Occipital lobe (tissue), 2 donors: ENCODE measurements around the gene GALNT12. TPM values are rescaled to one million over a fixed set of nuclear protein-coding genes. Genes with fewer than 3 reads are reported as not detected.

Experiments used
- DNase-seq: peaks from one replicate; lab custom pipeline; 2025; lab: John Stamatoyannopoulos, UW
- total RNA-seq: library from RNA; depleted of rRNA; stranded (reverse); fragments of >200 nt; gene quantifications from one replicate; pipeline ENCODE4 v1.2.3, GENCODE V29; 2014

GALNT12 gene
- total RNA-seq, 1 donor from 2014 or later = 1.2 TPM

DNA sequence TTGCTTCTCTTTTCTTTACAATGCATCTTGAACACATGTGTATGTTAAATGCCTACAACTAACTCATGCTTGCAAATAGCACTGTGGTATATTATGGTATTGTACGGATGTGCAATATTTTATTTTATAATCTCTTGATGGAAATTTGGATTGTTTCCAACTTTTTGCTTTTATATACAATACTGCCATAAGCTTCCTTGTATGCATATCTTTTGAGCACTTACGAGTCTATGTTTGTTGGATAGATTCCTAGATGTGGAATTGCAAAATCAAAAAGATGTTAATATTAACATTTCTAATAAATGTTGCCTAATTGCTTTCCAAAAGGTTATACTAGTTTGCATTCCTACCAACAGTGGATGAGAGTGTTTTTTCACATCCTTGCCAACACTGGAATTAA, 3.4 kb upstream of the GALNT12 start:
- DNase-seq = no peak

DNA sequence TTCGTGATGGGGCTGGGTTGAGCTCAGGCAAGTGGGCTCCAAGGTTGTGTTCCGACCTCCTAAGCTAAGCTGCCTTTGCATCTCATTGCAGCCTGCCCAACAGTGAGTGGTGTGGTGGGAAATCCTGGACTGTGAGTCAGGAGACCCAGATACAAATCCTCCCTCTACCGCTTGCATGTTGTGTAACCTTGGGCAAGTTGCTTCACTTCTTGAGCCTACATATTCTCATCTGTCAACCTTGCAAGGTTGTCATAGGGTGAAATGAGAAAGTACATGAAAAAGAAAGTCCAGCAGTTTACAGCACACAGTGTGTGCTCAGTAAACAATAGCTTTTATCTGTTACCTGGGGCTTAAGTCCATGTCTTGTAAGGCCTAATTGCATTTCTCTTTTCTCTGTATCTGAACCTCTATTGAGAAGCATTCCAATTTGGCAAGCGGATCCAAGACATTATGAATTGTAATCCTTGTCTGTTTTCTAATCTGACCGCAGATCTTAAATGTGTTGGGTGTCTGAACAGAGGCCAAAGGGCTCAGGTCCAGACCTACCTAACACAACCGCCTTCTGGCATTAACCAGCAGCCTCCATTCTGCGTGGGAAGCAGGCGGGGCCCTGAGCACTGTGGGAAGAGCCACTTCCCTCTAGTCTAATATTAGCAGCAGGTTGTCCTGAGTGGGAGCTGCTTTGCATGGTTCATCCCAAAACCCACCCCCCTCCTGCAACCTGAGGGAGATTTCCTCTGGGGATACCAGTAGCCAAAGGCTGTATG, 1.8 kb upstream of the GALNT12 start:
- no peak for DNase-seq

DNA sequence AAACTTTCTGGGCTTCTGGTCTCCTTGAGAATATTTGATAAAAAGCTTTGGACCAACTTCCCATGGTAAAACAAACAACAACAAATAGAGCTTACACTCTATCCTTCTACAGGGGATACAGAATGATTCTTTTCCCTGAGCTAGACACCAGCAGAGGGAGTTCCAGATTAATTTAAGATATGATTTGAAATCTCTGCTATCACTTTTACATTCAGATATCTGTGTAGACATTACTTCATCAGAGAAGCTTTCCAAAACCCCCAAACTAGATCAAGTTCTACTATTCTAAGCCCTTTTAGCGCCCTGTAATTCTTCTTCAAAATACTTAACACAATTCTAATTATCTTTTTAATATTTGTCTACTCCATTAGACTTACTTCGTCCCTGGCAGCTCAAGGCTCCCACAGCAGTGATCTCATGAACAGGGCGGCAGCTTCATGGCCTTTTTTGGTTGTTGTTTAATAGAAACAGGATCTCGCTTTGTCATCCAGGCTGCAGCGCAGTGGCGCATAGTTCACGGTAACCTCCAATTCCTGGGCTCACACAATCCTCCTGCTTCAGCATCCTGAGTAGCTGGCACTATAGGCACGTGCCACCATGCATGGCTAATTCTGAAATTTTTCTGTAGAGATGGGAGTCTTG, 955 bp upstream of the GALNT12 start:
- DNase-seq = no peak

DNA sequence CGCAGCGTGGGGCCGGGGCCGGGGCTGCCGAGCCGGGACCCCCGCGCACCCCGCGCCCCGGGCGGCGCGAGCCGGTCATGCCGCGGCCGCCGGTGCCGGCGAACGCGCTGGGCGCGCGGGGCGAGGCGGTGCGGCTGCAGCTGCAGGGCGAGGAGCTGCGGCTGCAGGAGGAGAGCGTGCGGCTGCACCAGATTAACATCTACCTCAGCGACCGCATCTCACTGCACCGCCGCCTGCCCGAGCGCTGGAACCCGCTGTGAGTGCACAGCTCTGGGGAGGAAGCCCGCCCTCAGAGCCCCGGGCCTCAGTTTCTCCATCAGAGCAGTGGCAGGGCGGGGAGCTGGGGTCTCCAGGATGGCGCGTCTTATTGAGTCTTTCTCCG, 335 bp downstream of the GALNT12 start:
- DNase-seq = no peak

DNA sequence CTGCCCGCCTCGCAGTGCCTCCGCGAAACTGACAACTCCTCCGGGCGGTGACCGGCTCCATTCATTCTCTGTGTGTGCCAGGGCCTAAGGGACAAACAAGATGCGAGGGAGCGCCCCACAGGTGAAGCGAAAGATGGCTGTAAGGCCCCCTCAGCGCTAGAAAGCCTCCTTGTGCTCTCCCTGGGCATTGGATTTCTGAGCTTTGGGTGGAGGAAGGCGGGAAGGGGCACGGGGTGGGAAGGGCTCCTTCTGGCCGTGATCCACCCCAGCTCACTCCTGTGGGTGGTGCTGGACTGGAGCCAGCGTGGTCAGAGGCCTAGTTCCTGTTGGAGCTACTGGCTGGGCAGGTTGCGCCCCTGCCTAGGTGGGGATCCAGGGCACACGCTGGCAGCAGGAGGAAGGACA, 943 bp downstream of the GALNT12 start:
- DNase-seq = no peak

DNA sequence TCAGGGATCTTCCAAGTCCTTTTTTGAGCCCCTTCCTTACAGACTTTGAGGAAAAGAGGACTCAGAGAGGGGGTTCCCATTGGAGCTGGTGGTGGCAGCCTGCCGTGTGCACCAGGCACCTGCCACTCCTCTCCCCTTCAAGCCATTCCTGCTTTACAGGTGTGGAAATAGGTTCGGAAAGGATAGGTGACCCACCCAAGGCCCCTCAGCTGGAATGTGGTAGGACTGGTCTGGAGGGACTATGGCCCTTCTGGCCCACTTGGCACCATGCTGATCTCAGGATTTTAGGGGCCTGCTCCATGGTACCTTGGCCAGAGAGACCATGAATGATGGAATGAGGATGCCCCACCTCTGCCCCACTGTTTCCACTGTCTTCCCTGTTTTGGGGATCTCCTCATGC, 1.4 kb downstream of the GALNT12 start:
- DNase-seq = no peak

DNA sequence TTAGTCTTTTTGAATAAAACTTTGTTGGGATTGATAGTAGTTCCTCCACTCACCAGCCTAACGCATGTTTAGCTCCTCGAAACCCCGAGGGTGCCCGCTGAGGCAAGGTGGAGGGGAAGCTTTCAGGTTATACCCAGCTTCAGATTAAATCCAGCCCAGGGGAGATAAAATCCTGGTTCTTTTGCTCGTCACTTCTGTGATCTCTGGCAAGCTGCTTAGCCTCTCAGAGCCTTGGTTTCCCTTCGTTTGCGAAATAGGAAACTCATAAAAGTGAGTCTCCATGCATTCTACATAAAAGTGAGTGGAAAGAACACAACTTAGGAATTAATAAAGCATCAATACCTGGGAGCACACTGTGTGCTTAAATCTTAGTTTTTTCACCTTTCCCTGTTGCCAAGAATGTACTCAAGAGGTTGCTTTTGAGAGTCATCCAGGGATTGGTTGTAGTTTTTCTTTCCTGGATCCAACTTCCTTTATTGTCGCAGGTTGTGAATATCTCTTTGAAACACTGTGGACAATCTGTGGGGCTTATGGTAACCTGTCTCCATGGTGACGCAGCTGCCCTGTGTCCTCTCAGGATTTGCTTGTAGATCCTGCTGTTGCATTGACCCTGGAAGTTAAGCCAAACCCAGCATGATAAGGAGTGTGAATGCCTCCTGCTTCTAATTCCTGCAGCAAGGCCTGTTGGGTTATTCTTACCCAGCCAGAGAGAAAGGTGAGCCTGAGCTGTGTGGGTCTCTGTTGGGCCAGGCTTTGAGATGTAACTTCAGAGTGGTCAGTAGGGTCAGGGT, 2.0 kb downstream of the GALNT12 start:
- DNase-seq = no peak

DNA sequence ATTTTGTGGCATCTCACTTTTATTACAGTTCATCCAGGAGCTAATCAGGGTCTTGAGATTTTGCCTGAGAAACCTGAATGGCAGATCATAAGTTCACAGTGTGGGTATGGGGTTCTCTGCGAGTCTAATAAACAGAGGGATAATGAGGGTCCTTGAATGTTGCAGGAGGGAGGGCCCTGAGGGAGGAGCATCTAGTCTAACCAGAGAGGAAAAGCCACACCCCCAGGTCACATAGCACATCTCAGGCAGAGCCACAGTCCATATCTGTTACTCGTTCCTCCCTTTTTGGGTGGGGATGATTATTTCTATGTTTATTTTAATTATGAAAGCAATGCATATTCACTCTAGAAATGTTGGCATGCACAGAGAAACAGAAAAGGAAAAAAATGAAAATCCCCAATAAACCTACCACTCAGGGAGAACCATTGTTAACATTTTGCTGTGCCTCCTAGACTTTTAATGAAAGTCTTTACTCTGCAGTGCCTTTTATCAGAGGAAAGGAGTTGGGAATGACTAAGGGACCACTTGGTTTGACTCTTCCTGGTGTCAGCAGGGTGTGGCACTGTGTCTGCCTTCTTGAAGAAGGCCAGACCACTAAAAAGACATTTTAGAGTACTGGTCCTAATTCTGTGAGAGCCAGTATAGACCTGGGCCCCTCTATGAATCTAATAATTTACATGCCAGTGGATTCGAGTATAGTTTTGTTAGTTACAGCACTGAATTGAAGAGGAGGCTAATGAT, 2.8 kb downstream of the GALNT12 start:
- DNase-seq = no peak

DNA sequence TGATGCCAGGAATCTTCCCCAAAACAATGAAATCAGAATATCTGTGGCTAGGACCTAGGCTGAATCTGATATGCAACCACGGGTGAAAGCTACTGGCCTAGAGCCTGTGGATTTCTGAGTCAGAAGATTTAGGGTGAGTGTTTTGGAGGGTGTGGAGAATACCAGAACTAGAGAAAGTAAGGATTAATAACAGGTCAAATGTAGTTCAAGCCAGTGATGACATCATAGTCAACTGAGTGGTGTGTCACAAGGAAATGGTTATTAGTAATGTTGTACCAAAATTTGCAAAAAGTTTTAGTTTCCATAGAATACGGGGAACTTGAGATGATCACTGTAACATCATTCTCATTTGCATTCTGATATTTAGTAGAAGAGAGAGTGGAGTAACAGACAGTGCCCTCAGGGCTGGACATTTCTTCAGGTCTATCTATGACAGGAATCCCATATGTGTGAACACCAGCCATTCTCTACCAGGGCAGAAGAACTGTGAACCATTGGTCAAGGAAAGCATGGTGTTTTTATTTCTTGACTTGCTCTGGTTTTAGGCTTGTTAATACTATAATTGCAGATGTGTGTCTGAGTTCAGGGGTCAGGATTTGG, 3.7 kb downstream of the GALNT12 start:
- DNase-seq = no peak

DNA sequence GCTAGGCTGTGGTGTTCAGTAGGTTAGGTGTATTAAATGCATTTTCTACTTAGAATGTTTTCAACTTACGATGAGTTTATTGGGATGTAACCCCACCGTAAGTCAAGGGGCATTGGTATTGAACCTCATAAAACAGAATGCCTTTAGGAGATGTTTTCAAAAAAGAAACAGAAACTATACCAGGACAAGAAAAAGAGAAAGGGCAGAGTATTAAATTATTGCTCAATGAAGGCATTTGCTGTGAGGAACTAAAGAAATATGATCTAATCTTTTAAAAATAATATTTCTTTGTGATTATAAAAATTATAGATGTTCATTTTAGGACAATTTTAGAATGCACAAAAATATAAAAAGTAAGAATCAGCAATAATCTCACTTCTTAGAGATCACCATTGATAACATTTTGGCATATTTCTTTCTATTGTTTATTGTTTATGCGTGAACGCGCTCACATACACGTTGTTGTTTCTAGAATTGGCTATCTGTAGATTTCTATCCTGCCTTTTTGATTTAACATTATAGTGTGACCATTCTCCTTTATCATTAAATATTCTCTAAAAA, 8.0 kb downstream of the GALNT12 start:
- DNase-seq = no peak

DNA sequence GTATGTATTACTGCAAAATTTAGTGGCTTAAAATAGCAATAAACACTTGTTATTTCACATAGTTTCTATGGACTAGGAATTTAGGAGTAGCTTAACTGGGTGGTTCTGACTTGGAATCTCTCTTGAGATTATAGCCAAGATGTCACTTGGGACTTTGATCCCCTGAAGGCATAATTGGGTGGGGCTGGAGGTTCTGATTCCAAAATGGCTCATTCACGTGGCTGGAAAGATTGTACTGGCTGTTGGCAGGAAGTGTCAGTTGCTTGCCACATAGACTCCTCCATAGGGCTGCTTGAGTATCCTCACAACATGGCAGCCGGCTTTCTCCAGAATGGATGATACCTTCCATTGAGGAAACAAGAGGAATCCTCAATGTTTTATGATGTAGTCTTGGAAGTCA, 11.3 kb downstream of the GALNT12 start:
- DNase-seq = no peak

DNA sequence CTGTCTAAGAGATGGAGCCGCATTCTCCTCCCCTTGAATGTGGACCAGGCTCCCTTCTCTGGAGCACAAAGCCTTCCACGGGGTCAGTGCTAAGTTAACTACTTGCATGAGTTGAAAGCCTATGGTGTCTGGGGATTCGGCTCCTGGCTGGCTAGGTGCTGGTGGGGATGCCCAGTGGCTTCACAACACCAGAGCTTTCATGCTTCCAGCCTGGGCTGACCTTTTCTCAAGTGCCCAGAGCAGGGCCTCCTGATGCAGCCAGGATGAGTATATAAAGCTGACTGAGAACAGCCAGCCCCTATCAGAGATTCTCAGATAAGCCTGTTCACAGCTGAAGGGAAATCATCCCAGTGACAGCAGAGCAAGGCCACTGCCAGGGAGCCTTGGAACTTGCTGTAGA, 11.8 kb downstream of the GALNT12 start:
- no peak for DNase-seq

DNA sequence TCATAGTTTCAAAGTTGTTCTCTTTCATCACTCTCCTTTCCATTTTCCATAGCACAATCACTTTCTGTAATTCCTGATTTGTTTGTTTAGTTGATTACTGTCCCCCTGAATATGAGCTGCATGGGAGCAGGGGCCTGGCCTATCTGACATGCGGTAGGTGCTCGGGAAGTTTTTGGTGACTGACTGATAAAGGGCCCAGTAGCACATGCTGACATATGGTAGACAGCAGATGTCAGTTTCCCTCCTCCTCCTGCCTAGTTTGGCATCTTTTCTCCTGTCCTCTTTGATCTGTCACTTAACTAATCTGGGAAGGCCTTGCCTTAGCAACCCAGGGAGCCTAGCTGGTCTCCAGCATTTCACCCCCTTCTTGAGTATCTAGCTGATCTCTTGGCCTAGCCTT, 14.4 kb downstream of the GALNT12 start:
- no peak for DNase-seq

DNA sequence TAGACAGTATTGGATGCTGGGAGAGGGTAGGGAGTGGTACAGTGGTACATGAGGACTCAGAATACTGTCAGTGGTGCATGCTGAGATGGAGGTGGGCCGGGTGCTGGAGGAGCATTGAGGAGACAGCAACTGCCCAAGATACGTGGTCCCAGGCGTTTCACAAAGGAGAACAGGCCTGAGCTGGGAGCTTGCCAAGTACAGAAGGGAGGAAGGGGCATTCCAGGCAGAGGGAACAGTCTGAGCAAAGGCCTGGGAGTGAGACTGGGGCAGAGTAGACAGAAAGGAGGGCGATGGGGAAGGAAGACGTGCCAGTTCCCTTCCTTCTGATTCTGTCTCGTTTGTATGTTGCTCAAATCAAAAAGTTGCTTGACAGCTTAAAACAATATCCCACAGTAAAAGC, 15.2 kb downstream of the GALNT12 start:
- DNase-seq = no peak

DNA sequence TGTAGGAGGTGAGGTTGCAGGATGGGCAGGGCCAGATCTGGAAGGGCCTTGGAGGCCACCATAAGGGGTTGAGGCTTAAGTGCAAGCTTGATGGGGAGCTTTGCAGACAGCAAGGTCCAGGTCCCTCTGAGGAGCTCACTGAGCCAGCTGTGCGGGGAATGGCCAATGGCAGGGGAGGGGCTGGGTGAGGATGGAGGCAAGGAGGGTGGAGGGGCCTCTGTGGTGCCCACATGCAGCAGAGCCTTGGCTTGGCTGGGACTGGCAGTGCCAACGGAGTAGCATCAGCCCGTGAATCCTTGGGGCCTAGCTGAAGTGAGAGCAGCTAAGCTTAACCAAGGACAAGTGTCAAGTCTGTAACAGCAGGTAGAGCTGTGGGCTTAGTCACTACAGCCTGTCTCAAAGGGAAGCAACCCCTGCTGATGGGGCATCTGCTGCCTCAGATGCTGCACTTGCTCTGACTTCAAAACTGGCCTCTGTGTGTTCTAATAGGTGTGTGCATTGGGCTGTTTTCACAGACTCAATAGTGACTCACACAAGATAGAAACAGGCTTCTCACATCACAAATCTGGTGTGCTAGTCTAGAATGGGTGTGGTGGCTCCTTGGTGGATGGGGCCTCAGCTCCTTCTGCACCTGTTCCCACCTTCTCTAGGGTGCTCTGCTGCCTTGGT, 16.3 kb downstream of the GALNT12 start:
- no peak for DNase-seq

DNA sequence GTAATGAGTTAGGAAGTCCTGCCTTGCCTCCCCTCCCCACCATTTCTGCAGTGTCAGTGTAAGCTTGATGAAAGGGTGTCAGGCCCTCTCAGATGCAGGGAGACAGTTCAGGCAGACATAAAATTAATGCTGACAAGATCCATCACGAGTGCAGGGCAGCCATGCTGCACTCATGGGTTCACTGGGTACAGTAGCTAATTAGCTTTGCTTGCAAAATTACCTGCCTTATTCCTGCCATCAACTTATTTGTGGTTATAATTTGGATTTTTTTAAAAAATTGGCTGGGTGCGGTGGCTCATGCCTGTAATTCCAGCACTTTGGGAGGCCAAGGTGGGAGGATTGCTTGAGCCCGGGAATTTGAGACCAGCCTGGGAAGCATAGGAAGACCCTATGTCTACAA, 17.9 kb downstream of the GALNT12 start:
- no peak for DNase-seq

DNA sequence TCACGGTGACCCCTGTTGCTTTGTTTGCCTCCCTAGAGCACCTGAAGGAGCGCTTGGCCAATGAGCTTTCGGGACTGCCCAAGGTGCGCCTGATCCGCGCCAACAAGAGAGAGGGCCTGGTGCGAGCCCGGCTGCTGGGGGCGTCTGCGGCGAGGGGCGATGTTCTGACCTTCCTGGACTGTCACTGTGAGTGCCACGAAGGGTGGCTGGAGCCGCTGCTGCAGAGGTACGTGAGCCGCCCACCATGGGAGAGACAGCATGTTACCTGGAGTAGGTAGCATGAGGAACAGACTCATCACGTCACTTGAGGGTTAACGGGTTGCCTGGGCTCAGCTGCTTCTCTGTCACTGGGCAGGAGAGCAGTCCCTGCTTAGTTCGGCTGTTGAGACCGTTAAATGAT, 19.2 kb downstream of the GALNT12 start:
- no peak for DNase-seq

DNA sequence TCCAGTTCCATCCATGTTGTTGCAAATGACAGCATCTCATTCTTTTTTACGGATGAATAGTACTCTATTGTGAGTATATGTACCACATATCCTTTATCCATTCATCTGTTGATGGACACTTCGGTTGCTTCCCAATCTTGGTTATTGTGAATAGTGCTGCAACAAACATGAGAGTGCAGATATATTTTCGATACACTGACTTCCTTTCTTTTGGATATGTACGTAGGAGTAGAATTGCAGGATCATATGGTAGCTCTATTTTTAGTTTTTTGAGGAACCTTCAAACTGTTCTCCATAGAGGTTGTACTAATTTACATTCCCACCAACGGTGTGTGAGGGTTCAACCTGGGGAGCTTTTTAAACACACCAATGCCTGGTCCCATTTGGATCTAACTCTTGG, 22.3 kb downstream of the GALNT12 start:
- DNase-seq = no peak

DNA sequence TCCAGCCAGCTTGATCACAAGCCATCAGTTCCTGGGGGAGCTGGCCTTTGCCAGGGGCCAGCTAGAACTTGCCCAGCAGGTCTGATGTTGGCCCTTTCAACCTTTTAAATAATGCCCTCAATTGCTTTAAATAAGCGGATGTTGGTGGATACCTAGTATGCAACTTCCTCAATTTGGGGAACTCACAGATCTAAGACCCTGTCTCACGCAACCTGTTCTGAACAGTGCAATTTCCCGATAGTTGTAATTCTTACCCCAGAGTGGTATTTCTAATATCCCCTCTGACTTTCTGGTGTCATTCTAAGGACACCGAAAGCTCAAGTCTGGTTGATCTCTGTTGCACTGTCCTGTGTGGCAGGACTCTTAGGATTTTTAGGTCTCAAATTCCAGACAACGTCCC, 23.1 kb downstream of the GALNT12 start:
- no peak for DNase-seq

DNA sequence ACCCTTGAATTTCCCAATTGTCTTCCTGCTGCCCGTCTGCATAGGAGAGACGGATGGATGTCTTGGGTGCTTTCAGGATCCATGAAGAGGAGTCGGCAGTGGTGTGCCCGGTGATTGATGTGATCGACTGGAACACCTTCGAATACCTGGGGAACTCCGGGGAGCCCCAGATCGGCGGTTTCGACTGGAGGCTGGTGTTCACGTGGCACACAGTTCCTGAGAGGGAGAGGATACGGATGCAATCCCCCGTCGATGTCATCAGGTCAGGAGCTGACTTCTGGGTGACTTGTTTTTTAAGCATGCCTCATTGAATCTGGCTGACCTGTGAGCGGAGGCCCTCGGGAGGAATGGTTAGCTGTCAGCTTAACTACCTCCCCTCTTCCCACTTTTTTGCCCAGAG, 24.2 kb downstream of the GALNT12 start:
- DNase-seq = no peak

DNA sequence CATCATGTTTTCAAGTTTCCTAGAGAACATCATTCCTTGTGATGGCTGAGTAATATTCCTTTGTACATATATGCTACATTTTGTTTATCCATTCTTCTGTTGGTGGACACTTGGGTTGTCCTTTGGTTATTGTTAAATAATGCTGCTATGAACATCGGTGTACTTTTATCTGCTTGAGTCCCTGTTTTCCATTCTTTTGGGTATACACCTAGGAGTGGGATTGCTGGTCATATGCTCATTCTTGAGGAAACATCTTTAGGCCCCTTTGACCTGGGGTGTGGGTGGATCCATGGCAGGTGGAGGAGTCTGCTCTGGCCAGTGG, 25.3 kb downstream of the GALNT12 start:
- DNase-seq = no peak
